Calu3 (cell line): ENCODE results near the gene ADARB1. TPM values are rescaled to one million over a fixed set of nuclear protein-coding genes. Genes with fewer than 3 reads are reported as not detected.

ENCODE experiments used
- BruUV-seq: library from RNA; stranded (reverse); fragments of 400-500 nt; replicated peaks from 2 replicates; lab custom pipeline; 2021; lab: Mats Ljungman, UMichigan
- CTCF ChIA-PET: fragments of 300-600 bp; sonication (Branson Sonifier 250); formaldehyde crosslinking; loops from one replicate; lab custom pipeline; 2022; ENCODE audit warnings: antibody characterized with exemption; lab: Charles Lee
- DNase-seq: peaks from one replicate; pipeline ENCODE4 v3.0.0; 2022
- H3K27ac Mint-ChIP-seq: one replicate; pipeline ENCODE4 v1.8.0; 2022; ENCODE audit warnings: mixed read lengths; ENCODE audit not compliant: unreplicated experiment
- H3K27me3 Mint-ChIP-seq: one replicate; pipeline ENCODE4 v1.8.0; 2022; ENCODE audit warnings: mixed read lengths; ENCODE audit not compliant: unreplicated experiment
- H3K36me3 Mint-ChIP-seq: one replicate; pipeline ENCODE4 v1.8.0; 2022; ENCODE audit warnings: mild to moderate bottlenecking, moderate library complexity, mixed read lengths; ENCODE audit not compliant: insufficient read depth, unreplicated experiment
- H3K4me1 Mint-ChIP-seq: one replicate; pipeline ENCODE4 v1.8.0; 2022; ENCODE audit warnings: mild to moderate bottlenecking, low read depth, mixed read lengths; ENCODE audit not compliant: unreplicated experiment
- H3K4me3 Mint-ChIP-seq: one replicate; pipeline ENCODE4 v1.8.0; 2022; ENCODE audit warnings: mild to moderate bottlenecking, low read depth, moderate library complexity, mixed read lengths; ENCODE audit not compliant: unreplicated experiment
- H3K9me3 Mint-ChIP-seq: one replicate; pipeline ENCODE4 v1.8.0; 2022; ENCODE audit warnings: low read depth, mixed read lengths; ENCODE audit not compliant: unreplicated experiment
- intact Hi-C: fragments of 100-400 bp; cut with micrococcal nuclease; formaldehyde crosslinking; loops from one replicate; pipeline ENCODE4 v1.10.0; 2022; ENCODE audit not compliant: unreplicated experiment
- total RNA-seq: library from RNA; stranded (reverse); gene quantifications from 2 replicates; pipeline ENCODE4 v1.2.3, GENCODE V29; 2022
- TF ChIP-seq, protein P1 (sequence below): fragments of 200-600 bp; IDR thresholded peaks from one replicate; pipeline ENCODE4 v1.8.0; 2022; ENCODE audit warnings: antibody characterized with exemption; ENCODE audit not compliant: unreplicated experiment

Gene ADARB1
- total RNA-seq, 1 experiment from 2014 or later = 2.8 TPM

DNA sequence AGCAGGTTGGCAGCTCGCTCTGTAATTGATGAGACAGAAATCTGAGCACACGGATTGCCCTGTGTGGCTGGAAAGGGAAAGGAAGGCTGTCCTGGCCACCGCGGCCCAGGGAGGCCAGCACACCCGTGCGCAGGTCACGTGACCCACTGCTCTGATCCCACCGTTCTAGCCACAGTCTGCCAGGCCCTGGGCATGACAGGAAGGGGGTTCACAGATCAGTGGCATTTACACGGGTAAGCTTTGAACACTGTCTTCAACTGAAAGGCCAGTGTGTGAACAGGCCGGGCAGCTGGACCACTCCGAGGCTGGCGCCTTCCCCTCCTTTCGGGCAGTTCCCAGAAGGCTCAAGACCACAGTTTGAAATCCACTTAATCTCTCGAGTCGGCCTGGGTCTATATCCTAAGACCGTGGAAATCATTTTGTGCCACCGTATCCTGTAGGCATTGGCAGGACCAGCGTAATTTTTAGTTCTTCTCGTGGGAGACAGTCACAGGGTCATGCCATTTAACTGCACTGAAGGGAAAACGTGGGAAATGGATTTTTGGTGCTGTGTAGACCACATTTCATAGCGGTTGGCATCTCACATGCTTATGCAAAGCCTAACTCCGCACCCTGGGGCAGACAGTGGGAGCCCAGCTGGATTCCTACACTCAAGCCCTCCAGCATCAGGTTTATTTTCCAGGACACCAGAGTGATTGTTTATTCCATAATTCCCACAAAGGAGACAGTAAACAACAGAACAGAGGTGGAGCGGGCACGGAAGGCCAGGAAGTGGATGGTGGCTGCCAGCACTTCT is 3.1 kb upstream of the ADARB1 start:
- Mint-ChIP-seq H3K4me3 (no peak overlapping the region), H3K4me1 (no peaks in the 10 kb centered on the region), H3K27me3 (peaks cover 7% of the 10 kb centered on the region), H3K9me3 (no peaks in the 10 kb centered on the region), H3K27ac (no peak overlapping the region), H3K36me3 (peaks cover 7% of the 10 kb centered on the region)
- TF ChIP-seq, protein P1, sequence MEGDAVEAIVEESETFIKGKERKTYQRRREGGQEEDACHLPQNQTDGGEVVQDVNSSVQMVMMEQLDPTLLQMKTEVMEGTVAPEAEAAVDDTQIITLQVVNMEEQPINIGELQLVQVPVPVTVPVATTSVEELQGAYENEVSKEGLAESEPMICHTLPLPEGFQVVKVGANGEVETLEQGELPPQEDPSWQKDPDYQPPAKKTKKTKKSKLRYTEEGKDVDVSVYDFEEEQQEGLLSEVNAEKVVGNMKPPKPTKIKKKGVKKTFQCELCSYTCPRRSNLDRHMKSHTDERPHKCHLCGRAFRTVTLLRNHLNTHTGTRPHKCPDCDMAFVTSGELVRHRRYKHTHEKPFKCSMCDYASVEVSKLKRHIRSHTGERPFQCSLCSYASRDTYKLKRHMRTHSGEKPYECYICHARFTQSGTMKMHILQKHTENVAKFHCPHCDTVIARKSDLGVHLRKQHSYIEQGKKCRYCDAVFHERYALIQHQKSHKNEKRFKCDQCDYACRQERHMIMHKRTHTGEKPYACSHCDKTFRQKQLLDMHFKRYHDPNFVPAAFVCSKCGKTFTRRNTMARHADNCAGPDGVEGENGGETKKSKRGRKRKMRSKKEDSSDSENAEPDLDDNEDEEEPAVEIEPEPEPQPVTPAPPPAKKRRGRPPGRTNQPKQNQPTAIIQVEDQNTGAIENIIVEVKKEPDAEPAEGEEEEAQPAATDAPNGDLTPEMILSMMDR = no peak
- BruUV-seq = no TSS peak
- DNase-seq = no peak
- intact Hi-C loops = no loop called here
- CTCF ChIA-PET = no interaction called here

DNA sequence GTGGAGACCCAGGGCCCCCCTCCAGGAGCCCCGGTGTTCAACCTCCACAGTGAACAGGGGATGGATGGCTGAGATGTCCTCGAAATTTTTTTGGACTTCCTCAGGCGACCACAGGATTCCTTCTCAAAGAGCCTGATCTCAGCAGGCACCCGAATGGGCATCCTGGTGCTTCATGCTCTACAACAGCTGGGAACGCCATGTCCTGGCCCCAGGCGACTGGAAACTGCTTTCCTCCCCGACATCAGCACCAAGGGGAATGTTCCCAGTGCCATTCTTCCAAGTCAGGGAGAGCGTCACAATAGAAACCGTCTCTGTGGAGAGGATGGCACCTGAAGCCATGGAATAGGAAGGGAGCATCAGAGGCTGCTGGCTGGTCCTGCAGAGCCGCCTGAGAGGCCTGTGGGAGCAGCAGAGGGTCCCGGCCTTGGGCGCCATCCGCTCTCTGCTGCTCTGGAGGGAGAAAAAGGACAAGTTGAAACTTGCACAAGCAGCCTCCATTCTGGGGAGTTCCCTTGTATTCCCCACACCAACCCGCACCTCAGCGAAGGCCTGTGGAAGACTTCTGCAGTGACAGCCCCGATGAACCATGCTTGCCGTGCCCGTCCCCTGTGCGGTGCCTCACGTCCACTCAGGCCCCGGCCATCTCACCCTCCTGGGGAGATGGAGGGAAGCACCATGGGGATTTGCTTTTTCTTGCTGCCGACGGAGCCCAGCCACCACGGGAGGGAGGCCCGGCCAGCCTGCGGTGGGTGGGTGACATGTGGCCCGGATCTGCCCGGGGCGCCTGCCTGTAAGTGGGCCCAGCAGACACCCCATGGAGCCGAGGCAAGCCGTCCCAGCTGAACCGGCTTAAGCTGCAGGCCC is 2.3 kb upstream of the ADARB1 start:
- BruUV-seq = no TSS peak
- Mint-ChIP-seq H3K27ac (no peak overlapping the region), H3K4me3 (no peak overlapping the region), H3K9me3 (no peaks in the 10 kb centered on the region), H3K27me3 (peaks cover 9% of the 10 kb centered on the region), H3K36me3 (peaks cover 7% of the 10 kb centered on the region), H3K4me1 (no peaks in the 10 kb centered on the region)
- intact Hi-C loops = no loop called here
- no peak for DNase-seq
- TF ChIP-seq, protein P1 = no peak
- CTCF ChIA-PET = no interaction called here

DNA sequence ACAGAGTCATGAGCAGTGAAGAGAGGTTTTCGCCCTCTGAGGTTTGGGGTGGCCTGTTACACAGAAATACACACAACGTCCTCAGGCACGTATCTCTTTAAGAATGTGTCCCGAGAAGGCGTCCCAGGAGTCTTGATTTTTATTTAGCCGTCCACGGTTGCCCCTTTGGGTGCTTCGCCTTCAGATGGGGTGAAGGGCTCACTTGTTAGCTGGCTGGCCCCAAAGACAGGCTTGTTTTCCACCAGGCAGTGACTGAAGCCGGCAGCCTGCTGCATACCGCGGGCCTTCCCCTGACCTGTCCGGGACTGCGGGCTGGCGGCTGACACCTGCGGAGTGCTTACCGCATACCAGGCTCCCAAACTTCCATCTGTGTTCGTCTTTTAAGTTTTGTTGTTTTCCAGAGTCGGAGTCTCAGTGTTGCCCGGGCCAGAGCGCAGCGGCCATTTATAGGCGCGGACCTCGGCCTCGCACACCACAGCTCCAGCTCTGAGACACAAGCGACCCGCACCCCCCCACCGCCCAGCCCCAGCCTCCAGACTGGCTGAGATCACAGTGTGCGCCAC is 1.6 kb upstream of the ADARB1 start:
- Mint-ChIP-seq H3K36me3 (peaks cover 7% of the 10 kb centered on the region), H3K27me3 (peaks cover 11% of the 10 kb centered on the region), H3K27ac (no peak overlapping the region), H3K4me3 (peak overlapping the region; percentile 73), H3K9me3 (no peaks in the 10 kb centered on the region), H3K4me1 (no peaks in the 10 kb centered on the region)
- DNase-seq = no peak
- BruUV-seq = no TSS peak
- TF ChIP-seq, protein P1 = no peak
- CTCF ChIA-PET = interaction anchor here (1.3 kb wide), 1 partner anchor 64 kb away, joined by 3 read pairs; no protein-coding TSS in a partner anchor
- intact Hi-C loops = no loop called here

DNA sequence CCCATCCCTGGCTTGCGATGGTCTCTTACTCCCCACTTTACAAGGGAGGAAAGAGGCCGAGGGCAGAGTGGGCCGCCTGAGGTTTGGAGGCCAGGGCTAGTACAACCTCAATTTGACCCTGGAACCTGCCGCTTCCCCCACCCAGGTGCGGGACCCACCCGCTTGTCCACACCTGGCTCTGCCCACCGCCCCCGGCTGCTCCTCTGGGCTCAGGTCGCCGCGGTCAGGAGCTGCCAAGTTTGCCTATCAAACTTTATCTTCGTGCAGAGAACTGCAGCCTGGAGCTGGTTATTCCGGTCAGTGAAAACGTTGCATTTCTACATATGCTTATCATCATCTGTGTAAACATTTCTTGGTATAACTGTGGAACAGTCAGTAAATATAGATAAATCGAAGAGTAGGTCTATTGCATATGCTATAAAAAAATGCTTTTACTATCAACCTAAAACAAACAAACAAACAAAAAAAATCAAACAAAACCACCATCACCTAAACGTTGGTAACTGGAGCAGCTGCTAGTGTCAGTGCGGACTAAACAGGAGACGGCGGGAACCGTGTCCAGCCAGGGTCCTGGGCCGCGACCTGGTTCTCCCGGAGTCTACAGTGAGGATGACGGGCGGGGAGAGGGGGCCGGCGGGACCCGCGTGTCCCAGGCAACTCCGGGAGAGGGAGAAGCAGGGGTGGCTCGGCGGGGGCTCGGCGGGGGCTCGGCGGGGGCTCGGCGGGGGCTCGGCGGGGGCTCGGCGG is 906 bp upstream of the ADARB1 start:
- TF ChIP-seq, protein P1 = no peak
- peak overlapping the region; percentile 30 for H3K27ac Mint-ChIP-seq
- H3K4me1 Mint-ChIP-seq = no peaks in the 10 kb centered on the region
- CTCF ChIA-PET = interaction anchor here (1.3 kb wide), 1 partner anchor 64 kb away, joined by 3 read pairs; no protein-coding TSS in a partner anchor
- peak; percentile 19 for DNase-seq
- intact Hi-C loops = no loop called here
- peaks cover 7% of the 10 kb centered on the region for H3K36me3 Mint-ChIP-seq
- peak overlapping the region; percentile 73 for H3K4me3 Mint-ChIP-seq
- no TSS peak for BruUV-seq
- H3K9me3 Mint-ChIP-seq = no peaks in the 10 kb centered on the region
- peaks cover 18% of the 10 kb centered on the region for H3K27me3 Mint-ChIP-seq
